Cerebellar nuclear complex (tissue), 1 donor: ENCODE measurements around the gene TRMT1.

Experiments used
- DNase-seq, 2 experiments: peaks; one replicate each; lab custom pipeline; 2025; lab: John Stamatoyannopoulos, UW

The TRMT1 gene

GRCh38 chr19:13070425-13071140 is 46.0 kb downstream of the TRMT1 start:
- peak in 1 of 2 experiments; percentile 48 for DNase-seq

- no peak for DNase-seq
Measured at GRCh38 chr19:13069415-13070359, 46.9 kb downstream of the TRMT1 start.

- DNase-seq = no peak
Measured at GRCh38 chr19:13068085-13068846, 48.3 kb downstream of the TRMT1 start.

GRCh38 chr19:13066933-13067807 is 49.4 kb downstream of the TRMT1 start:
- DNase-seq = no peak

- DNase-seq = no peak
Measured at GRCh38 chr19:13066226-13066625, 50.3 kb downstream of the TRMT1 start.

GRCh38 chr19:13064092-13064489 is 52.4 kb downstream of the TRMT1 start:
- DNase-seq = no peak

- DNase-seq = no peak
Measured at GRCh38 chr19:13063461-13064091, 53.0 kb downstream of the TRMT1 start.

- DNase-seq = no peak
Measured at GRCh38 chr19:13062317-13062716, 54.2 kb downstream of the TRMT1 start.

GRCh38 chr19:13060964-13061927 is 55.3 kb downstream of the TRMT1 start:
- peak in 1 of 2 experiments; percentile 36 for DNase-seq

- DNase-seq = no peak
Measured at GRCh38 chr19:13060233-13060963, 56.1 kb downstream of the TRMT1 start.

GRCh38 chr19:13058951-13059660 is 57.4 kb downstream of the TRMT1 start:
- no peak for DNase-seq

- DNase-seq = no peak
Measured at GRCh38 chr19:13057744-13058143, 58.8 kb downstream of the TRMT1 start.

- no peak for DNase-seq
Measured at GRCh38 chr19:13057147-13057572, 59.4 kb downstream of the TRMT1 start.

- no peak for DNase-seq
Measured at GRCh38 chr19:13056052-13056660, 60.4 kb downstream of the TRMT1 start.

- no peak for DNase-seq
Measured at GRCh38 chr19:13055213-13056051, 61.1 kb downstream of the TRMT1 start.
